Measurements from ENCODE around the gene SYT14. TPM values are rescaled to one million over a fixed set of nuclear protein-coding genes. Genes with fewer than 3 reads are reported as not detected.
"Not testable (repeated sequence)": the region's sequence is repeated elsewhere in the genome, so short reads cannot be mapped to it uniquely, and the experiment has no call there.

SYT14 gene
- total RNA-seq, 1 donor from 2014 or later = 16.1 TPM

DNA sequence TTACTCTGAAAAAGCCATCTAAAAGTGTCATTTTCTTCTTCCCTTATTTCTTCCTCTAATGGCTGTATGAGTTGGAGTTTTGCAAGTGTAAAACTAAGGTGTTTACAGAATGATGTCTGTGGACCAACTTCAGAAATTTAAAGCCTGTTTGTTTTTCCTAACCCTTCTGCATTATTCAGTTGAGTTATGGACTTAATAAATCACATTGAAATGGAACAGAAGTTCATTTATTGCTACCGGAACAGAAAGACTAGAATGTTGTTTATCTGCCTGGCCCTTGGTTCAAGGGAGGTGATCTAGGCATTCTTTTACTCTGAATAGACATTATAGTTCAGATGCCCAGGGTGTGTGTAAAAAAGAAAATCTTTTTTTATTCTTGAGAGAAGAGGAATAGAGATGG, 24.8 kb downstream of the SYT14 start:
- Histone ChIP-seq H4K20me1 (ENCODE audit: low read depth) (no peaks in the 10 kb centered on the region), H3K36me3 (no peaks in the 10 kb centered on the region), H3K9me3 (ENCODE audit: low read depth) (no peaks in the 10 kb centered on the region), H3K4me3 (no peak overlapping the region), H2AFZ (replicated peaks) (no peak overlapping the region), H3K27me3 (no peaks in the 10 kb centered on the region), H3K27ac (no peak overlapping the region), H3K4me2 (no peak overlapping the region), H3K79me2 (ENCODE audit: low read depth) (no peaks in the 10 kb centered on the region), H3K4me1 (no peaks in the 10 kb centered on the region), H3K9ac (no peak overlapping the region), H3F3A (ENCODE audit: low read depth) (no peaks in the 10 kb centered on the region)
- Mint-ChIP-seq H3K9me3 (no peaks in the 10 kb centered on the region), H3K4me1 (no peaks in the 10 kb centered on the region), H3K4me3 (no peak overlapping the region), H3K27ac (no peak overlapping the region), H3K27me3 (ENCODE audit: insufficient read depth, low read depth) (no peaks in the 10 kb centered on the region), H3K36me3 (no peaks in the 10 kb centered on the region)
- DNase-seq (ENCODE audit: low spot score) = no peak
- TF ChIP-seq, protein P1, sequence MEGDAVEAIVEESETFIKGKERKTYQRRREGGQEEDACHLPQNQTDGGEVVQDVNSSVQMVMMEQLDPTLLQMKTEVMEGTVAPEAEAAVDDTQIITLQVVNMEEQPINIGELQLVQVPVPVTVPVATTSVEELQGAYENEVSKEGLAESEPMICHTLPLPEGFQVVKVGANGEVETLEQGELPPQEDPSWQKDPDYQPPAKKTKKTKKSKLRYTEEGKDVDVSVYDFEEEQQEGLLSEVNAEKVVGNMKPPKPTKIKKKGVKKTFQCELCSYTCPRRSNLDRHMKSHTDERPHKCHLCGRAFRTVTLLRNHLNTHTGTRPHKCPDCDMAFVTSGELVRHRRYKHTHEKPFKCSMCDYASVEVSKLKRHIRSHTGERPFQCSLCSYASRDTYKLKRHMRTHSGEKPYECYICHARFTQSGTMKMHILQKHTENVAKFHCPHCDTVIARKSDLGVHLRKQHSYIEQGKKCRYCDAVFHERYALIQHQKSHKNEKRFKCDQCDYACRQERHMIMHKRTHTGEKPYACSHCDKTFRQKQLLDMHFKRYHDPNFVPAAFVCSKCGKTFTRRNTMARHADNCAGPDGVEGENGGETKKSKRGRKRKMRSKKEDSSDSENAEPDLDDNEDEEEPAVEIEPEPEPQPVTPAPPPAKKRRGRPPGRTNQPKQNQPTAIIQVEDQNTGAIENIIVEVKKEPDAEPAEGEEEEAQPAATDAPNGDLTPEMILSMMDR (IDR thresholded peaks at IDR 0.05) = no peak
- no peak for TF ChIP-seq EZH2phosphoT487 (IDR thresholded peaks at IDR 0.05)
- no peak for TF ChIP-seq EZH2 (IDR thresholded peaks at IDR 0.05)

DNA sequence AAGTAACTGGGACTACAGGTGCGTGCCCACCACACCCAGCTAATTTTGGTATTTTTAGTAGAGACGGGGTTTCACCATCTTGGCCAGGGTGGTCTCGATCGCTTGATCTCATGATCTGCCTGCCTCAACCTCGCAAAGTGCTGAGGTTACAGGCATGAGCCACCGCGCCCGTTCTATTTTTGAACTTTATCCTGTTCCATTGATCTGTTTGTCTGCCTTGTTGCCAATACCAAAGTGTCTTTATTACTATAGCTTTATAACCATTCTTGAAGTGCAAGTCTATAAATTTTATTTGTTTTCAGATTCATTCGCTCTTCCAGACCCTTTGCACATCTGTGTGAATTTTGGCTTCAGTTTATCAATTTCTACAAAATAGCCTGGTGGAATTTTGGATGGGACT, 28.0 kb downstream of the SYT14 start:
- Histone ChIP-seq H3K79me2 (ENCODE audit: low read depth) (peaks cover 10% of the 10 kb centered on the region), H3K27ac (no peak overlapping the region), H3K27me3 (no peaks in the 10 kb centered on the region), H3K4me1 (no peaks in the 10 kb centered on the region), H3K4me3 (no peak overlapping the region), H3F3A (ENCODE audit: low read depth) (no peaks in the 10 kb centered on the region), H3K9ac (no peak overlapping the region), H2AFZ (replicated peaks) (no peak overlapping the region), H3K9me3 (ENCODE audit: low read depth) (no peaks in the 10 kb centered on the region), H4K20me1 (ENCODE audit: low read depth) (no peaks in the 10 kb centered on the region), H3K4me2 (no peak overlapping the region), H3K36me3 (no peaks in the 10 kb centered on the region)
- no peak for DNase-seq (ENCODE audit: low spot score)
- Mint-ChIP-seq H3K27me3 (ENCODE audit: insufficient read depth, low read depth) (no peaks in the 10 kb centered on the region), H3K27ac (no peak overlapping the region), H3K9me3 (no peaks in the 10 kb centered on the region), H3K4me1 (no peaks in the 10 kb centered on the region), H3K4me3 (no peak overlapping the region), H3K36me3 (no peaks in the 10 kb centered on the region)
- TF ChIP-seq EZH2 (IDR thresholded peaks at IDR 0.05) = no peak
- TF ChIP-seq EZH2phosphoT487 (IDR thresholded peaks at IDR 0.05) = no peak
- TF ChIP-seq, protein P1 (IDR thresholded peaks at IDR 0.05) = no peak

DNA sequence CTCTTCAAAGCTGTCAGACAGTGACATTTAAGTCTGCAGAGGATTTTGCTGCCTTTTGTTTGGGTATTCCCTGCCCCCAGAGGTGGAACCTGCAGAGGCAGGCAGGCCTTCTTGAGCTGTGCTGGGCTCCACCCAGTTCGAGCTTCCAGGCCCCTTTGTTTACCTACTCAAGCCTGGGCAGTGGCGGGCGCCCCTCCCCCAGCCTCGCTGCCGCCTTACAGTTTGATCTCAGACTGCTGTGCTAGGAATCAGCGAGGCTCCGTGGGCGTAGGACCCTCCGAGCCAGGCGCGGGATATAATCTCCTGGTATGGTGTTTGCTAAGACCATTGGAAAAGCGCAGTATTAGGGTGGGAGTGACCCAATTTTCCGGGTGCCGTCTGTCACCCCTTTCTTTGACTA, 40.7 kb downstream of the SYT14 start:
- not testable (repeated sequence) for H3K27me3 Mint-ChIP-seq (ENCODE audit: insufficient read depth, low read depth); H3K36me3 Mint-ChIP-seq; H3K4me1 Mint-ChIP-seq; H3K4me1 ChIP-seq; H3F3A ChIP-seq (ENCODE audit: low read depth); H3K79me2 ChIP-seq (ENCODE audit: low read depth); H3K27ac Mint-ChIP-seq; H3K4me3 ChIP-seq; H3K9ac ChIP-seq; H3K9me3 ChIP-seq (ENCODE audit: low read depth); H3K36me3 ChIP-seq; H3K27me3 ChIP-seq; H3K4me2 ChIP-seq; H2AFZ ChIP-seq (replicated peaks); DNase-seq (ENCODE audit: low spot score); H3K27ac ChIP-seq; H3K4me3 Mint-ChIP-seq; H4K20me1 ChIP-seq (ENCODE audit: low read depth)
- peaks cover 15% of the 10 kb centered on the region for H3K9me3 Mint-ChIP-seq

DNA sequence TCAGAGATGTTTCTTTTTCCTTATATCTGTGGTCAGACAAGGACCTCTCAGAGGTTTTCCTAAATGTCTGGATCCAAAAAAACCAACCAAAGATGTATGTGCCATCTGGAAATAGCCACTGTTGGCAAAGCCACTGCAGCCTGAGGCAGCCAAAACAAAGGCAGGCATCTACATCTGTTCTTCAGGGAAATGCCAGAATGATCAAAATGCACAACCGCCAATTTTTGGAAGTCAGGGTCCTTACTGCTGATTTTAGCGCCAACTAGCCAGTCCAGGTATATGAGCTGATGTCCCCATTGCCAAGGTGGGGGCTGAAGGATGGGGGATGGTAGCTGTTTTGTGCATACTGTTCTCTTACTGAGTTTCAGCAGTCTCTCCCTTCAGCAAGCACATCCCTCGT, 45.9 kb downstream of the SYT14 start:
- Histone ChIP-seq H3K4me1 (no peaks in the 10 kb centered on the region), H3F3A (ENCODE audit: low read depth) (no peaks in the 10 kb centered on the region), H3K27me3 (no peaks in the 10 kb centered on the region), H3K27ac (no peak overlapping the region), H3K9me3 (ENCODE audit: low read depth) (no peaks in the 10 kb centered on the region), H3K79me2 (ENCODE audit: low read depth) (peaks cover 10% of the 10 kb centered on the region), H3K4me3 (no peak overlapping the region), H3K36me3 (no peaks in the 10 kb centered on the region), H3K4me2 (no peak overlapping the region), H2AFZ (replicated peaks) (no peak overlapping the region), H3K9ac (no peak overlapping the region), H4K20me1 (ENCODE audit: low read depth) (no peaks in the 10 kb centered on the region)
- peaks cover 13% of the 10 kb centered on the region for H3K9me3 Mint-ChIP-seq
- H3K4me1 Mint-ChIP-seq = no peaks in the 10 kb centered on the region
- no peak overlapping the region for H3K27ac Mint-ChIP-seq
- peaks cover 3% of the 10 kb centered on the region for H3K27me3 Mint-ChIP-seq (ENCODE audit: insufficient read depth, low read depth)
- no peak overlapping the region for H3K4me3 Mint-ChIP-seq
- TF ChIP-seq, protein P1 (IDR thresholded peaks at IDR 0.05) = no peak
- TF ChIP-seq EZH2phosphoT487 (IDR thresholded peaks at IDR 0.05) (no peak), EZH2 (IDR thresholded peaks at IDR 0.05) (no peak)
- no peaks in the 10 kb centered on the region for H3K36me3 Mint-ChIP-seq
- no peak for DNase-seq (ENCODE audit: low spot score)

Measured in neural progenitor cell (in vitro differentiated cells).